NCI-H146 treated with DMSO at 0.1 percent for 48 hours (cell line): ENCODE measurements around the gene ZNF775.

Experiments used
- DNase-seq: peaks from one replicate; lab custom pipeline; 2025; ENCODE audit not compliant: unreplicated experiment; lab: John Stamatoyannopoulos, UW

ZNF775 gene

GRCh38 chr7:150412016-150412415, 32.9 kb downstream of the ZNF775 start:
- DNase-seq, result no peak

GRCh38 chr7:150412518-150413488, 33.7 kb downstream of the ZNF775 start:
- no peak for DNase-seq

- DNase-seq, result no peak
Measured at GRCh38 chr7:150413640-150414081, 34.5 kb downstream of the ZNF775 start.

- no peak for DNase-seq
Measured at GRCh38 chr7:150415161-150416153, 36.3 kb downstream of the ZNF775 start.

- no peak for DNase-seq
Measured at GRCh38 chr7:150417239-150417638, 38.1 kb downstream of the ZNF775 start.

GRCh38 chr7:150417863-150418262, 38.7 kb downstream of the ZNF775 start:
- no peak for DNase-seq

GRCh38 chr7:150420242-150420641, 41.1 kb downstream of the ZNF775 start:
- no peak for DNase-seq

- peak; percentile 62 for DNase-seq
Measured at GRCh38 chr7:150420987-150421674, 42.0 kb downstream of the ZNF775 start.

- no peak for DNase-seq
Measured at GRCh38 chr7:150421831-150422230, 42.7 kb downstream of the ZNF775 start.

- DNase-seq, result no peak
Measured at GRCh38 chr7:150425670-150426069, 46.5 kb downstream of the ZNF775 start.

- peak; percentile 74 for DNase-seq
Measured at GRCh38 chr7:150428671-150429451, 49.7 kb downstream of the ZNF775 start.

GRCh38 chr7:150429699-150430098, 50.6 kb downstream of the ZNF775 start:
- no peak for DNase-seq

- no peak for DNase-seq
Measured at GRCh38 chr7:150430465-150431085, 51.4 kb downstream of the ZNF775 start.

GRCh38 chr7:150431839-150432658, 52.9 kb downstream of the ZNF775 start:
- DNase-seq, result no peak

- DNase-seq, result no peak
Measured at GRCh38 chr7:150432915-150433892, 54.1 kb downstream of the ZNF775 start.

GRCh38 chr7:150434240-150434639, 55.1 kb downstream of the ZNF775 start:
- no peak for DNase-seq

GRCh38 chr7:150435047-150435389, 55.9 kb downstream of the ZNF775 start:
- DNase-seq, result no peak
